ENCODE data around the gene RAB6B. TPM values are rescaled to one million over a fixed set of nuclear protein-coding genes. Genes with fewer than 3 reads are reported as not detected.

Gene RAB6B
- total and polyA plus RNA-seq, 2 of the 4 experiments (the other 2 are of a cell fraction): 0.18 to 1.2 TPM

DNA sequence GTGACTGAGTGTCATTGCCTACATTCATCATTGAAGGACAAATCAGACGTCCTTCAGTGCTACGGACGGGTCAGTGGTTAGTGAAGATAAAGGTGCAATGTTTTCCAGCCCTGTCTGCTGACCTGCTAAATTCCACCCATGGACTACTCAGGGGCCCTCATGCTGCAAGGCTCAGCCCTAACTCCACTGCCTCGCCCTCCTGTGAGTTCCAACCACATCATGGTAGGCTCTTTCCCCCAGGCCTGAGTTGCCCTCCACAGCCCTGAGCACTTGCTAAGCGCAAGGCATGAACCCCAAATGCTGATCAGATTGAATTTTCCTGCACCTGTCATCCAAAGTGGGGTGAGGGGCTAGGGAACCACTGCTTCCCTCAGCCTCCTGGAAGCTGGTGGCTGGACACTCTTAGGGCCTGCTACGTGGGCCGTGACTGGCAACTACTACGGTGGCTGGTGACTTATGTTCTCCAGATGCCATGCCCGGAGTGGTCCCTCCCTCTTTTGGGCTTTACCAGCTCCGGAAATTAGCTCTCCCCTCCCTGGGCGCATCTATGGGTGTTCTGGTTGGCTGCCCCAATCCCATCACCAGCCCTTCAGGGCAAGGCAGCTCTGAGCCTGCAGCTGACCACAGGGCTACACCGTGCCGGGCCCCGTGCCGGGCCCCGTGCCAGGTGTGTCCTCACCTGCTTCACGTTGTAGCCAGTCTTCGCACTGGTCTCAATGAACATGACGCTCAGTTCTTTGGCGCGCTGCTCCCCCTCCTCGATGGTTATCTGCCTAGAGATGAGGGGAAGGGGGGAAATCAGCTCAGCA lies 58.0 kb downstream of the RAB6B start:
- Histone ChIP-seq H3K18ac (ENCODE audit: low read depth, low read length) (no peak overlapping the region), H4K20me1 (ENCODE audit: insufficient read depth, low read length) (no peaks in the 10 kb centered on the region; the same call in 1 of the 2 replicates), H3K4ac (ENCODE audit: low read depth, low read length) (no peak overlapping the region), H3K36me3 (ENCODE audit: control insufficient read depth, insufficient read depth, low read length) (no peaks in the 10 kb centered on the region), H2BK20ac (ENCODE audit: low read depth, low read length) (no peak overlapping the region), H2BK5ac (ENCODE audit: low read depth, low read length, poor library complexity, severe bottlenecking) (no peak overlapping the region), H3K27me3 (ENCODE audit: control insufficient read depth, insufficient read depth, low read length) (peaks cover 4% of the 10 kb centered on the region; the same call in 1 of the 2 replicates), H3K4me1 (ENCODE audit: control insufficient read depth, insufficient read depth, low read length) (no peaks in the 10 kb centered on the region), H3K9ac (ENCODE audit: low read depth, low read length) (no peak overlapping the region), H4K8ac (ENCODE audit: low read depth in 2 of 2, low read length in 2 of 2) (no peak overlapping the region), H3K27ac (ENCODE audit: insufficient read depth, low read length) (no peak overlapping the region), H3K4me3 (ENCODE audit: insufficient read depth, low read depth, low read length) (no peak overlapping the region), H3K9me1 (ENCODE audit: insufficient read depth, low read length) (no peaks in the 10 kb centered on the region), H3K14ac (replicated peaks; ENCODE audit: low read depth, low read length) (no peak overlapping the region), H3K23ac (ENCODE audit: low read depth, low read length) (no peak overlapping the region), H2AK5ac (ENCODE audit: low read depth, low read length) (no peak overlapping the region), H4K91ac (ENCODE audit: insufficient read depth, low read depth, low read length) (no peak overlapping the region), H3K9me3 (ENCODE audit: control insufficient read depth, insufficient read depth, low read length) (no peaks in the 10 kb centered on the region), H3K79me1 (ENCODE audit: low read depth in 1 of 2, low read length in 2 of 2) (no peaks in the 10 kb centered on the region), H2BK15ac (ENCODE audit: low read depth, low read length) (no peak overlapping the region), H2AFZ (replicated peaks; ENCODE audit: low read length, poor library complexity) (no peak overlapping the region), H4K5ac (ENCODE audit: low read depth, low read length) (no peak overlapping the region), H3K56ac (ENCODE audit: extremely low read depth, insufficient read depth, low read length) (no peak overlapping the region), H3K4me2 (ENCODE audit: low read depth, low read length) (no peak overlapping the region), H2AK9ac (replicated peaks; ENCODE audit: low read depth, low read length, poor library complexity) (no peak overlapping the region), H2BK120ac (ENCODE audit: low read depth, low read length) (no peak overlapping the region)
- no TSS peak for BruUV-seq (replicated peaks)
- no peak for ATAC-seq (ENCODE audit: low read depth)
- TF ChIP-seq, protein P1, sequence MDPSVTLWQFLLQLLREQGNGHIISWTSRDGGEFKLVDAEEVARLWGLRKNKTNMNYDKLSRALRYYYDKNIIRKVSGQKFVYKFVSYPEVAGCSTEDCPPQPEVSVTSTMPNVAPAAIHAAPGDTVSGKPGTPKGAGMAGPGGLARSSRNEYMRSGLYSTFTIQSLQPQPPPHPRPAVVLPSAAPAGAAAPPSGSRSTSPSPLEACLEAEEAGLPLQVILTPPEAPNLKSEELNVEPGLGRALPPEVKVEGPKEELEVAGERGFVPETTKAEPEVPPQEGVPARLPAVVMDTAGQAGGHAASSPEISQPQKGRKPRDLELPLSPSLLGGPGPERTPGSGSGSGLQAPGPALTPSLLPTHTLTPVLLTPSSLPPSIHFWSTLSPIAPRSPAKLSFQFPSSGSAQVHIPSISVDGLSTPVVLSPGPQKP (IDR thresholded peaks at IDR 0.05; ENCODE audit: borderline replicate concordance, low read depth, low read length): no peak
- TF ChIP-seq, protein P2, sequence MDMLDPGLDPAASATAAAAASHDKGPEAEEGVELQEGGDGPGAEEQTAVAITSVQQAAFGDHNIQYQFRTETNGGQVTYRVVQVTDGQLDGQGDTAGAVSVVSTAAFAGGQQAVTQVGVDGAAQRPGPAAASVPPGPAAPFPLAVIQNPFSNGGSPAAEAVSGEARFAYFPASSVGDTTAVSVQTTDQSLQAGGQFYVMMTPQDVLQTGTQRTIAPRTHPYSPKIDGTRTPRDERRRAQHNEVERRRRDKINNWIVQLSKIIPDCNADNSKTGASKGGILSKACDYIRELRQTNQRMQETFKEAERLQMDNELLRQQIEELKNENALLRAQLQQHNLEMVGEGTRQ (IDR thresholded peaks at IDR 0.05; ENCODE audit: low read depth, low read length): no peak
- TF ChIP-seq RAD21 (IDR thresholded peaks at IDR 0.05; ENCODE audit: low read length) (no peak), MAZ (IDR thresholded peaks at IDR 0.05; ENCODE audit: borderline replicate concordance, low read depth, low read length) (no peak), NFE2L2 (IDR thresholded peaks at IDR 0.05; ENCODE audit: low read depth, low read length) (no peak), SMC3 (IDR thresholded peaks at IDR 0.05; ENCODE audit: low read depth, low read length) (no peak), RCOR1 (IDR thresholded peaks at IDR 0.05; ENCODE audit: insufficient replicate concordance, low read length) (no peak), MXI1 (IDR thresholded peaks at IDR 0.05; ENCODE audit: borderline replicate concordance, low read depth, low read length) (no peak), RFX5 (IDR thresholded peaks at IDR 0.05; ENCODE audit: low read depth, low read length) (no peak), BHLHE40 (IDR thresholded peaks at IDR 0.05; ENCODE audit: low read depth, low read length) (no peak), MAFK (IDR thresholded peaks at IDR 0.05; ENCODE audit: low read depth, low read length) (no peak), FOS (IDR thresholded peaks at IDR 0.05; ENCODE audit: low read depth, low read length) (no peak), CHD1 (IDR thresholded peaks at IDR 0.05; ENCODE audit: low read depth, low read length) (no peak), POLR2A (IDR thresholded peaks at IDR 0.05; ENCODE audit: low read depth, low read length) (no peak), CEBPB (IDR thresholded peaks at IDR 0.05; ENCODE audit: low read depth, low read length) (no peak)
- TF ChIP-seq, protein P3, sequence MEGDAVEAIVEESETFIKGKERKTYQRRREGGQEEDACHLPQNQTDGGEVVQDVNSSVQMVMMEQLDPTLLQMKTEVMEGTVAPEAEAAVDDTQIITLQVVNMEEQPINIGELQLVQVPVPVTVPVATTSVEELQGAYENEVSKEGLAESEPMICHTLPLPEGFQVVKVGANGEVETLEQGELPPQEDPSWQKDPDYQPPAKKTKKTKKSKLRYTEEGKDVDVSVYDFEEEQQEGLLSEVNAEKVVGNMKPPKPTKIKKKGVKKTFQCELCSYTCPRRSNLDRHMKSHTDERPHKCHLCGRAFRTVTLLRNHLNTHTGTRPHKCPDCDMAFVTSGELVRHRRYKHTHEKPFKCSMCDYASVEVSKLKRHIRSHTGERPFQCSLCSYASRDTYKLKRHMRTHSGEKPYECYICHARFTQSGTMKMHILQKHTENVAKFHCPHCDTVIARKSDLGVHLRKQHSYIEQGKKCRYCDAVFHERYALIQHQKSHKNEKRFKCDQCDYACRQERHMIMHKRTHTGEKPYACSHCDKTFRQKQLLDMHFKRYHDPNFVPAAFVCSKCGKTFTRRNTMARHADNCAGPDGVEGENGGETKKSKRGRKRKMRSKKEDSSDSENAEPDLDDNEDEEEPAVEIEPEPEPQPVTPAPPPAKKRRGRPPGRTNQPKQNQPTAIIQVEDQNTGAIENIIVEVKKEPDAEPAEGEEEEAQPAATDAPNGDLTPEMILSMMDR (conservative IDR thresholded peaks at IDR 0.05; ENCODE audit: low read depth, low read length): no peak
- intact Hi-C loops (cut with micrococcal nuclease) (no loop called here), dilution Hi-C loops (cut with HindIII; ENCODE audit: low sequenced_read_pairs, unreplicated experiment) (no loop called here), in situ Hi-C loops (cut with MboI; ENCODE audit: low sequenced_read_pairs) (no loop called here)
- POLR2A ChIA-PET (ENCODE audit: unreplicated experiment): no interaction called here
- CTCF ChIA-PET: no interaction called here
- WGBS, 2 experiments (ENCODE audit: extremely low coverage in 2 of 2, insufficient read length in 1 of 2): 90% methylated on average over 7 of the region's 22 CpGs; no CpG with 5 or more reads in 1 of the 2 experiments
- DNase-seq: no peak
